B cell (primary cell): ENCODE data around the gene HDC.

Experiments used
- EZH2 ChIP-seq: IDR thresholded peaks from 2 replicates; pipeline ENCODE4 v1.6.1; 2012; ENCODE audit warnings: borderline replicate concordance, low read depth, mild to moderate bottlenecking, moderate library complexity, low read length; ENCODE audit not compliant: insufficient read depth, poor library complexity, severe bottlenecking
- TF ChIP-seq, protein P1 (sequence below): fragments of 200-600 bp; IDR thresholded peaks from one replicate; pipeline ENCODE4 v1.8.0; 2022; ENCODE audit warnings: antibody characterized with exemption, mild to moderate bottlenecking

DNA sequence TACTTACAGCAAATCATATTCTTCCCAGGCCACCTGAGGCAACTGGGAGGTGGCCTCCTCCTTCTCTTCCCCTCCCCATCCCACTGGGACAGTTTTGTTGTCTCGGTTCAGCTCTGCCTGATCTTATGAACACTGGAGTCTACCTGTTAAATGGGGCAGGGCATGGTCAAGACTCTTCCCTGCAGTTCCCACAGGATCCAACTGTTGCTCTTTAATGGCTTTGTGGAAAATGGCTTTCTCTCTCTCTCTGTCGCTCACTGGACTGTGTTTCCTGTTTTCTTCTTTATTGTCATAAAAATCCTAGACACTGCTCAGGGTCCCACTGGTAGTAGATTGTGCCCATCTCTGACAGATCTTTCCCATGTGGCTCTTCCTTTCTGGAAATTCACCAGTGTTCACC, 43.3 kb downstream of the HDC start:
- TF ChIP-seq, protein P1, sequence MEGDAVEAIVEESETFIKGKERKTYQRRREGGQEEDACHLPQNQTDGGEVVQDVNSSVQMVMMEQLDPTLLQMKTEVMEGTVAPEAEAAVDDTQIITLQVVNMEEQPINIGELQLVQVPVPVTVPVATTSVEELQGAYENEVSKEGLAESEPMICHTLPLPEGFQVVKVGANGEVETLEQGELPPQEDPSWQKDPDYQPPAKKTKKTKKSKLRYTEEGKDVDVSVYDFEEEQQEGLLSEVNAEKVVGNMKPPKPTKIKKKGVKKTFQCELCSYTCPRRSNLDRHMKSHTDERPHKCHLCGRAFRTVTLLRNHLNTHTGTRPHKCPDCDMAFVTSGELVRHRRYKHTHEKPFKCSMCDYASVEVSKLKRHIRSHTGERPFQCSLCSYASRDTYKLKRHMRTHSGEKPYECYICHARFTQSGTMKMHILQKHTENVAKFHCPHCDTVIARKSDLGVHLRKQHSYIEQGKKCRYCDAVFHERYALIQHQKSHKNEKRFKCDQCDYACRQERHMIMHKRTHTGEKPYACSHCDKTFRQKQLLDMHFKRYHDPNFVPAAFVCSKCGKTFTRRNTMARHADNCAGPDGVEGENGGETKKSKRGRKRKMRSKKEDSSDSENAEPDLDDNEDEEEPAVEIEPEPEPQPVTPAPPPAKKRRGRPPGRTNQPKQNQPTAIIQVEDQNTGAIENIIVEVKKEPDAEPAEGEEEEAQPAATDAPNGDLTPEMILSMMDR: no peak
- TF ChIP-seq EZH2: no peak
